B cell (primary cell): ENCODE measurements around the gene RPL19. TPM values are rescaled to one million over a fixed set of nuclear protein-coding genes. Genes with fewer than 3 reads are reported as not detected.

Experiments
- ATAC-seq: fragments of 200-7000 bp; cut with Tn5 transposase; one replicate; pipeline ENCODE4 v1.10.0; 2021; ENCODE audit warnings: low read depth, mild to moderate bottlenecking, moderate number of reproducible peaks, moderate library complexity
- CTCF ChIA-PET: fragments of 350-600 bp; sonication (Branson Sonifier 250); formaldehyde crosslinking; loops from one replicate; lab custom pipeline; 2021; ENCODE audit warnings: antibody characterized with exemption, inconsistent platforms; lab: Charles Lee
- POLR2A ChIA-PET: fragments of 350-600 bp; sonication (Branson Sonifier 250); formaldehyde crosslinking; loops from one replicate; lab custom pipeline; 2021; ENCODE audit warnings: antibody characterized with exemption; lab: Charles Lee
- DNase-seq: peaks from one replicate; pipeline ENCODE4 v3.0.0; 2013
- H2AFZ ChIP-seq: 2 replicates; pipeline ENCODE4 v1.6.1; 2012; ENCODE audit warnings: mild to moderate bottlenecking, low read depth, low read length; ENCODE audit not compliant: insufficient read depth, poor library complexity, severe bottlenecking
- H3K27ac ChIP-seq, 2 donors: 1 replicate in 1 of 2; 2 replicates in 1 of 2; pipeline ENCODE4 v1.5.1; 2012 to 2013; ENCODE audit warnings: low read length in 2 of 2, mild to moderate bottlenecking in 2 of 2, moderate library complexity in 1 of 2
- H3K27me3 ChIP-seq, 4 experiments: fragments of 200-600 bp in 1 of 4; sonication (generic) in 1 of 4; replicated peaks in 1 of 4; 1 replicate in 2 of 4; 2 replicates in 2 of 4; pipeline versions ENCODE4 v1.6.1 to v1.7.0; 2013 to 2016; ENCODE audit warnings: low read length in 3 of 4, mild to moderate bottlenecking in 2 of 4, mixed read lengths in 1 of 4, moderate library complexity in 1 of 4; ENCODE audit not compliant: insufficient read depth in 4 of 4, control insufficient read depth in 3 of 4; ENCODE audit errors: control extremely low read depth in 1 of 4
- H3K36me3 ChIP-seq, 2 experiments: replicated peaks in 1 of 2; 1 replicate in 1 of 2; 2 replicates in 1 of 2; pipeline versions ENCODE4 v1.6.1 to v1.7.1; 2013; ENCODE audit warnings: low read length in 1 of 2; ENCODE audit not compliant: insufficient read depth in 2 of 2, control insufficient read depth in 1 of 2; ENCODE audit errors: control extremely low read depth in 1 of 2, extremely low read depth in 1 of 2
- H3K4me1 ChIP-seq, 2 donors: fragments of 200-600 bp in 1 of 2; sonication (generic) in 1 of 2; 1 replicate in 1 of 2; 2 replicates in 1 of 2; pipeline versions ENCODE4 v1.5.1 to v1.6.1; 2013 to 2017; ENCODE audit warnings: low read length in 2 of 2; ENCODE audit not compliant: control insufficient read depth in 2 of 2, insufficient read depth in 2 of 2
- H3K4me2 ChIP-seq: replicated peaks from 2 replicates; pipeline ENCODE3; 2012; ENCODE audit warnings: mild to moderate bottlenecking, low read depth, low read length; ENCODE audit not compliant: poor library complexity, severe bottlenecking
- H3K4me3 ChIP-seq, 5 experiments: fragments of 200-600 bp in 1 of 5; sonication (generic) in 1 of 5; 1 replicate in 3 of 5; 2 replicates in 2 of 5; pipeline versions ENCODE4 v1.5.1 to v1.7.0; 2011 to 2016; ENCODE audit warnings: low read length in 4 of 5, mild to moderate bottlenecking in 4 of 5, low read depth in 2 of 5, control low read depth in 1 of 5, moderate library complexity in 1 of 5; ENCODE audit not compliant: insufficient read depth in 1 of 5; ENCODE audit errors: control extremely low read depth in 1 of 5, extremely low read depth in 1 of 5
- H3K79me2 ChIP-seq: fragments of 200-600 bp; sonication (generic); one replicate; pipeline ENCODE4 v1.6.0; 2016; ENCODE audit warnings: low read length; ENCODE audit not compliant: control insufficient read depth, insufficient read depth
- H3K9ac ChIP-seq: fragments of 200-600 bp; sonication (generic); 2 replicates; pipeline ENCODE4 v1.6.1; 2017; ENCODE audit warnings: mild to moderate bottlenecking, low read length, moderate library complexity
- H3K9me3 ChIP-seq, 3 donors: one replicate each; pipeline versions ENCODE4 v1.6.1 to v1.7.1; 2013; ENCODE audit warnings: low read length in 2 of 3; ENCODE audit not compliant: control insufficient read depth in 2 of 3, insufficient read depth in 1 of 3; ENCODE audit errors: control extremely low read depth in 1 of 3
- H4K20me1 ChIP-seq: 2 replicates; pipeline ENCODE4 v1.6.0; 2012; ENCODE audit warnings: mild to moderate bottlenecking, low read length; ENCODE audit not compliant: insufficient read depth, control insufficient read depth, poor library complexity, severe bottlenecking
- H3K27ac Mint-ChIP-seq: one replicate; pipeline ENCODE4 v1.8.0; 2021; ENCODE audit warnings: mixed read lengths
- H3K27me3 Mint-ChIP-seq: one replicate; pipeline ENCODE4 v1.8.0; 2021; ENCODE audit warnings: mixed read lengths
- H3K4me1 Mint-ChIP-seq: one replicate; pipeline ENCODE4 v1.8.0; 2021; ENCODE audit warnings: mixed read lengths
- H3K4me3 Mint-ChIP-seq: one replicate; pipeline ENCODE4 v1.8.0; 2021; ENCODE audit warnings: mixed read lengths
- H3K9me3 Mint-ChIP-seq: one replicate; pipeline ENCODE4 v1.8.0; 2022; ENCODE audit warnings: mixed read lengths; ENCODE audit not compliant: insufficient read depth
- CTCF ChIP-seq: fragments of 200-600 bp; IDR thresholded peaks from one replicate; pipeline ENCODE4 v1.8.0; 2022; ENCODE audit warnings: antibody characterized with exemption, mild to moderate bottlenecking
- EZH2 ChIP-seq: IDR thresholded peaks from 2 replicates; pipeline ENCODE4 v1.6.1; 2012; ENCODE audit warnings: borderline replicate concordance, low read depth, mild to moderate bottlenecking, moderate library complexity, low read length; ENCODE audit not compliant: insufficient read depth, poor library complexity, severe bottlenecking
- WGBS: methylation state at CpG from one replicate; pipeline ENCODE4 v1.1.5; 2013; ENCODE audit warnings: missing lambda C conversion rate; ENCODE audit not compliant: insufficient coverage; 5-methylcytosine and 5-hydroxymethylcytosine counted together
- intact Hi-C: fragments of 100-400 bp; cut with micrococcal nuclease; formaldehyde crosslinking; loops from one replicate; pipeline ENCODE4 v1.10.0; 2022
- polyA plus RNA-seq: library from polyadenylated mRNA; depleted of rRNA; stranded (reverse); fragments of >200 nt; gene quantifications from 2 replicates; pipeline ENCODE4 v1.2.3, GENCODE V29; 2012
- total RNA-seq, 2 donors: library from RNA; stranded (reverse); fragments of 120-200 nt in 1 of 2; gene quantifications; 1 replicate in 1 of 2; 2 replicates in 1 of 2; pipeline versions ENCODE4 v1.2.3 to v1.2.4, GENCODE V29; 2013 to 2022

RPL19 gene
- total and polyA plus RNA-seq, 2 donors (not counting 1 experiment from before 2014, with no cell fraction given), result 3,041 to 3,233 TPM

DNA sequence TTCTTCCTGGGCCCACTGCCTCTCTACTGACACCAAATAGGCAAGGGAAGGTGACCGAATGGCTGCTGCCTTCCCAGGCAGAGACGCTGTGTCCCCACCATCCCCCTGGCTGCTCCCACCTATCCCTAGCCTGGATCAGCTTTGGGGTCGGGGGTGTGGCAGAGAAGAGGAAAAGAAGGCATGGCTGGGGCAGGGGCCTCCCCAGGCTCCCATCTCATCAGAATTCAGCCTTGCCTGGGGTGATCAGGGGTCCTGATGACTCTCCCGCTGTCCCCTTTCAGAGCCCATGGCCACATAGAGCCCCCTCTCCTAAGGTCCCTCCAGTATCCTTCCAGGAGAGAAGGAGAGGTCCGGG, 49.3 kb upstream of the RPL19 start:
- TF ChIP-seq CTCF (no peak), EZH2 (no peak)
- Mint-ChIP-seq H3K27me3 (peaks cover 38% of the 10 kb centered on the region), H3K4me3 (peak overlapping the region; percentile 77), H3K4me1 (peaks cover 30% of the 10 kb centered on the region), H3K27ac (no peak overlapping the region), H3K9me3 (no peaks in the 10 kb centered on the region)
- H3K79me2 ChIP-seq, result no peaks in the 10 kb centered on the region
- H3K4me3 ChIP-seq, result no peak overlapping the region
- ATAC-seq (no peak), DNase-seq (no peak)
- no peak overlapping the region for H3K9ac ChIP-seq
- no peaks in the 10 kb centered on the region for H3K9me3 ChIP-seq
- H3K27ac ChIP-seq, result no peak overlapping the region
- H4K20me1 ChIP-seq, result no peaks in the 10 kb centered on the region
- peaks cover 25 to 34% of the 10 kb centered on the region in 2 donors for H3K4me1 ChIP-seq
- CTCF ChIA-PET, result interaction anchor here (2.7 to 7.8 kb wide), 2 partner anchors 14 to 168 kb away, joined by 19 to 259 read pairs; partner anchors contain the start of gene ARL5C
- POLR2A ChIA-PET, result no interaction called here
- H3K27me3 ChIP-seq, result peaks cover 0 to 35% (median 17%) of the 10 kb centered on the region in 4 experiments
- intact Hi-C loops, result loop anchor here (5.0 kb wide), 5 partner anchors 33 to 798 kb away; partner anchors contain the start of genes CACNB1, RPL23 and SOCS7
- WGBS, result 32% methylated on average over 3 of the region's 5 CpGs
- H3K36me3 ChIP-seq, result no peaks in the 10 kb centered on the region
- H2AFZ ChIP-seq, result no peak overlapping the region
- H3K4me2 ChIP-seq, result peak overlapping the region; percentile 93

GRCh38 chr17:39151150-39151942, 48.7 kb upstream of the RPL19 start, which contains the start of gene PLXDC1:
TSS of gene PLXDC1 (minus strand) at chr17:39151637. CDS start at chr17:39151437, 200 bp downstream.
- TF ChIP-seq CTCF (no peak), EZH2 (peak; percentile 44)
- intact Hi-C loops, result loop anchor here (5.0 kb wide), 5 partner anchors 34 to 799 kb away; partner anchors contain the start of genes CACNB1, RPL23 and SOCS7
- peaks cover 25 to 34% of the 10 kb centered on the region in 2 donors for H3K4me1 ChIP-seq
- H3K27me3 ChIP-seq, result peaks cover 0 to 35% (median 17%) of the 10 kb centered on the region in 4 experiments
- H3K27ac ChIP-seq, result no peak within 1 kb of the TSS
- no peak for ATAC-seq
- Mint-ChIP-seq H3K27me3 (peaks cover 38% of the 10 kb centered on the region), H3K4me3 (peak within 1 kb of the TSS; percentile 94), H3K27ac (no peak within 1 kb of the TSS), H3K9me3 (no peaks in the 10 kb centered on the region), H3K4me1 (peaks cover 30% of the 10 kb centered on the region)
- no peak within 1 kb of the TSS for H3K9ac ChIP-seq
- ChIA-PET CTCF (interaction anchor here (0.7 to 7.8 kb wide), 8 partner anchors 14 to 313 kb away, joined by 3 to 259 read pairs (median 10); partner anchors contain the start of gene ARL5C), POLR2A (interaction anchor here (0.6 to 0.7 kb wide), 2 partner anchors 172 to 282 kb away, joined by 3 to 5 read pairs; partner anchors contain the start of gene LASP1)
- H3K4me2 ChIP-seq, result peak within 1 kb of the TSS; percentile 93
- no peaks in the 10 kb centered on the region for H3K36me3 ChIP-seq
- no peaks in the 10 kb centered on the region for H3K79me2 ChIP-seq
- no peaks in the 10 kb centered on the region for H4K20me1 ChIP-seq
- H2AFZ ChIP-seq, result peak within 1 kb of the TSS; percentile 64
- peak; percentile 41 for DNase-seq
- no peaks in the 10 kb centered on the region for H3K9me3 ChIP-seq
- 1% methylated on average over 44 of the region's 68 CpGs for WGBS
- H3K4me3 ChIP-seq, result peak within 1 kb of the TSS in 3 of 5 experiments; percentile 26 to 82 (median 62)
